COLO668 (cell line): ENCODE results near the gene BLOC1S3.
"Not testable (repeated sequence)": the region's sequence is repeated elsewhere in the genome, so short reads cannot be mapped to it uniquely, and the experiment has no call there.

Experiments used
- DNase-seq: peaks from one replicate; lab custom pipeline; 2025; ENCODE audit not compliant: unreplicated experiment; lab: John Stamatoyannopoulos, UW

Gene BLOC1S3

DNA sequence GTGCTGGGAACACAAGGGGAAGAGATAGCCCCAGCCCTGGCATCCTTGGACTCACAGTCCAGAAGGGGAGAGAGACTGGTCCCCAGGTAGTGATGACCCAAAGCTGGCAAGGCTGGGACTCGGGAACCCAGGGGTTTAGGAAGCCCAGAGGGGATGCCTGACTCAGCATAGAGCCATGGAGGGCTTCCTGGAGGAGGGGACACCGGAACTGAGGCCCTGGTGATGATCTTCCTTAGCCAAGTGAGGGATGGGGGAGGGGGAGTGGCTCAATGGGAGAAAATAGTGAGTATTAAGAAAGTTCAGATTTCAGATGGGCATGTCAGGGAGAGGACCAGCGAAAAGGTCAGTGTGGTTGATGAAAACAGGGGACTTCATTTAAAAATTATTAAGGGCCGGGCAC, 39.8 kb downstream of the BLOC1S3 start:
- DNase-seq: no peak

DNA sequence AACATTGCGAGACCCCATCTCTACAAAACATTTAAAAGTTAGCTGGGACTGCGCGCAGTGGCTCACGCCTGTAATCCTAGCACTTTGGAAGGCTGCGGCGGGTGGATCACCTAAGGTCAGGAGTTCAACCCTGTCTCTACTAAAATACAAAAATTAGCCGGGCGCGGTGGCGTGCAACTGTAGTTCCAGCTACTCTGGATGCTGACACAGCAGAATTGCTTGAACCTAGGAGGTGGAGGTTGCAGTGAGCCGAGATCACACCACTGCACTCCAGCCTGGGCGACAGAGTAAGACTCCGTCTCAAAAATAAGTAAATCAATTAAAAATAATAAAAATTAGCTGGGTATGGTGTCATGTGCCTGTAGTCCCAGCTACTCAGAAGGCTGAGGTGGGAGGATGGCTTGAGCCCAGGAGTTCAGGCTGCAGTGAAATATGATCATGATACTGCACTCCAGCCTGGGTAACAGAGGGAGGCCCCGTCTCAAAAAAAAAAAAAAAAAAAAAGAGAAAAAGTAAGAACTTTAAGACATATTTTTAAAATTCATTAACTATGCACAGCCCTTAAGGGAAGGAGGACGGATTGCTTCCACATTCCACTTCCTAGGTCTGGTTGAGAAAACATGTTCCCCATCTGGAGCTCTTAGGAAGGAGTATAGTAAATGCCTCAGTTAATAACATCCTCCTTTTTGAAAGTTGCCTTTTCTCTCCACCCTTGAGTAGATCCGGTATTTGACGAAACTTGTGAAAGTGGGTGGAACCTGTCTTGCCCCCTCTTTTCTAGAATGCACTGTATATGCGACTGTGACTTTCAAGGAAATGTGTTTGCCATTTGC, 40.5 kb downstream of the BLOC1S3 start:
- no peak for DNase-seq

GRCh38 chr19:45222724-45223123, 44.1 kb downstream of the BLOC1S3 start:
- DNase-seq: no peak

DNA sequence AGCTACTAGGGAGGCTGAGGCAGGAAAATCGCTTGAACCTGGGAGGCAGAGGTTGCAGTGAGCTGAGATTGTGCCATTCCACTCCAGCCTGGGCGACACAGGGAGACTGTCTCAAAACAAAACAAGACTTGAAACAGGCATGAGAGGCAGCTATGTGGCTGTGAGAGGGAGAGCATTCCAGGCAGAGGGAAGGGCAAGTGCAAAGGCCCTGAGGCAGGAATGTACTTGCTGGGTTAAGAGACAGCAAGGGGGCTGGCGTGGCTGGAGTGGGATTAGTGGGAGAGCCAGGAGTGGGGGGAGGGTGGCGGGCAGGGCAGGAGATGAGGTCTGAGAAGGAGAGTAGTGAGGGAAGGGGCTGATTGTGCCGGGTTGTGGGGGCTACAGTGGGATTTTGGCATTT, 45.3 kb downstream of the BLOC1S3 start:
- DNase-seq: no peak

GRCh38 chr19:45224645-45225044, 46.1 kb downstream of the BLOC1S3 start:
- DNase-seq: no peak

DNA sequence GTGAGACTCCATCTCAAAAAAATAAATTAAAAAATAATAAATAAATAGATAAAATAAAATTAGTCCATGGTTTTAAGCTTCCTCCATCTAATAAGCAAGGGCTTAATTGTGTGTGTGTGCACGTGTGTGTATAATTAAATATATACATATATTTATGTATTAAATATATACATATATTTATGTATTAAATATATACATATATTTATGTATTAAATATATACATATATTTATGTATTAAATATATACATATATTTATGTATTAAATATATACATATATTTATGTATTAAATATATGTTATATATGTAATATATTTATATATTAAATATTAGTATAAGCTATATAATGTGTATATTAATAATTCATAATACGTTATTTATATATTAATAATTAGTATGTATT, 50.5 kb downstream of the BLOC1S3 start:
- DNase-seq: not testable (repeated sequence)
